Activated T-cell treated with anti-CD3 and anti-CD28 coated beads, Interleukin-2, amount 50 U/mL, for 72 hours (primary cell): ENCODE measurements around the gene ARHGAP21. TPM values are rescaled to one million over a fixed set of nuclear protein-coding genes. Genes with fewer than 3 reads are reported as not detected.
"Not testable (repeated sequence)": the region's sequence is repeated elsewhere in the genome, so short reads cannot be mapped to it uniquely, and the experiment has no call there.

Experiments
- ATAC-seq, 2 donors: fragments of 150-1000 bp; cut with Tn5 transposase; replicated peaks in 1 of 2; 2 replicates each; pipeline ENCODE4 v1.10.0; 2021; ENCODE audit warnings: moderate library complexity in 2 of 2, mild to moderate bottlenecking in 1 of 2
- DNase-seq, 2 donors: peaks; one replicate each; pipeline ENCODE4 v3.0.0; 2021 to 2022; ENCODE audit warnings: mixed read lengths in 1 of 2
- H3K27ac Mint-ChIP-seq: one replicate; pipeline ENCODE4 v1.8.0; 2022; ENCODE audit warnings: mild to moderate bottlenecking, moderate library complexity, mixed read lengths
- H3K27me3 Mint-ChIP-seq: one replicate; pipeline ENCODE4 v1.8.0; 2022; ENCODE audit warnings: low read depth, mixed read lengths
- H3K36me3 Mint-ChIP-seq, 2 donors: one replicate each; pipeline ENCODE4 v1.8.0; 2022; ENCODE audit warnings: mixed read lengths in 2 of 2, mild to moderate bottlenecking in 1 of 2; ENCODE audit not compliant: insufficient read depth in 2 of 2
- H3K4me1 Mint-ChIP-seq: one replicate; pipeline ENCODE4 v1.8.0; 2022; ENCODE audit warnings: low read depth, mixed read lengths
- H3K4me3 Mint-ChIP-seq, 2 donors: one replicate each; pipeline ENCODE4 v1.8.0; 2022; ENCODE audit warnings: mild to moderate bottlenecking in 2 of 2, mixed read lengths in 2 of 2, moderate library complexity in 2 of 2
- H3K9me3 Mint-ChIP-seq, 2 donors: one replicate each; pipeline ENCODE4 v1.8.0; 2022; ENCODE audit warnings: mixed read lengths in 2 of 2
- total RNA-seq, 2 donors: library from RNA; stranded (reverse); gene quantifications; one replicate each; pipeline ENCODE4 v1.2.3, GENCODE V29; 2022

The ARHGAP21 gene
- total RNA-seq, 2 donors from 2014 or later, result 22.6 to 22.9 TPM

GRCh38 chr10:24737001-24737400 lies 13.3 kb upstream of the ARHGAP21 start:
- no peak overlapping the region for H3K27ac Mint-ChIP-seq

GRCh38 chr10:24731942-24732341 lies 8.3 kb upstream of the ARHGAP21 start:
- Mint-ChIP-seq H3K4me3 (no peak overlapping the region), H3K27me3 (no peaks in the 10 kb centered on the region), H3K4me1 (no peaks in the 10 kb centered on the region), H3K36me3 (no peaks in the 10 kb centered on the region), H3K27ac (no peak overlapping the region), H3K9me3 (no peaks in the 10 kb centered on the region)
- ATAC-seq (no peak), DNase-seq (no peak)

More at GRCh38 chr10:24737001-24737400, 13.3 kb upstream of the ARHGAP21 start:
- DNase-seq, result no peak
- no peak for ATAC-seq
- Mint-ChIP-seq H3K4me3 (no peak overlapping the region), H3K9me3 (peaks cover 0 to 4% of the 10 kb centered on the region in 2 donors), H3K36me3 (peaks cover 0 to 2% of the 10 kb centered on the region in 2 donors), H3K4me1 (no peaks in the 10 kb centered on the region), H3K27me3 (no peaks in the 10 kb centered on the region)

GRCh38 chr10:24730811-24731210 lies 7.1 kb upstream of the ARHGAP21 start:
- Mint-ChIP-seq H3K4me1 (no peaks in the 10 kb centered on the region), H3K36me3 (no peaks in the 10 kb centered on the region), H3K4me3 (no peak overlapping the region), H3K27me3 (no peaks in the 10 kb centered on the region), H3K27ac (no peak overlapping the region), H3K9me3 (no peaks in the 10 kb centered on the region)
- DNase-seq, result no peak
- ATAC-seq, result no peak

- DNase-seq (no peak), ATAC-seq (no peak)
- H3K4me3 Mint-ChIP-seq, result no peak overlapping the region
- no peaks in the 10 kb centered on the region for H3K27me3 Mint-ChIP-seq
- H3K9me3 Mint-ChIP-seq, result no peaks in the 10 kb centered on the region
- H3K27ac Mint-ChIP-seq, result no peak overlapping the region
- no peaks in the 10 kb centered on the region for H3K36me3 Mint-ChIP-seq
- H3K4me1 Mint-ChIP-seq, result peaks cover 4% of the 10 kb centered on the region
Observed at GRCh38 chr10:24727786-24728185, 4.1 kb upstream of the ARHGAP21 start.

GRCh38 chr10:24726626-24727025 lies 2.9 kb upstream of the ARHGAP21 start:
- no peaks in the 10 kb centered on the region for H3K9me3 Mint-ChIP-seq
- H3K4me1 Mint-ChIP-seq, result peaks cover 13% of the 10 kb centered on the region
- no peak for ATAC-seq
- no peaks in the 10 kb centered on the region for H3K27me3 Mint-ChIP-seq
- no peak for DNase-seq
- H3K36me3 Mint-ChIP-seq, result peaks cover 0 to 2% of the 10 kb centered on the region in 2 donors
- no peak overlapping the region for H3K4me3 Mint-ChIP-seq
- H3K27ac Mint-ChIP-seq, result no peak overlapping the region

GRCh38 chr10:24726029-24726428 lies 2.3 kb upstream of the ARHGAP21 start:
- DNase-seq, ATAC-seq, H3K36me3 Mint-ChIP-seq, H3K27me3 Mint-ChIP-seq, H3K27ac Mint-ChIP-seq, H3K9me3 Mint-ChIP-seq: not testable (repeated sequence)
- Mint-ChIP-seq H3K4me3 (peak overlapping the region in 1 of 2 donors; percentile 26), H3K4me1 (peaks cover 16% of the 10 kb centered on the region)

- peaks cover 0 to 2% of the 10 kb centered on the region in 2 donors for H3K36me3 Mint-ChIP-seq
- no peaks in the 10 kb centered on the region for H3K27me3 Mint-ChIP-seq
- peak; percentile 95 for DNase-seq
- H3K4me1 Mint-ChIP-seq, result peaks cover 24% of the 10 kb centered on the region
- ATAC-seq, result peak; percentile 87 to 89
- no peak overlapping the region for H3K27ac Mint-ChIP-seq
- no peaks in the 10 kb centered on the region for H3K9me3 Mint-ChIP-seq
- peak overlapping the region; percentile 89 to 90 for H3K4me3 Mint-ChIP-seq
Observed at GRCh38 chr10:24724381-24725228, 918 bp upstream of the ARHGAP21 start.

- Mint-ChIP-seq H3K36me3 (peaks cover 0 to 2% of the 10 kb centered on the region in 2 donors), H3K4me1 (peaks cover 27% of the 10 kb centered on the region), H3K27ac (no peak overlapping the region), H3K4me3 (peak overlapping the region; percentile 50 to 53), H3K27me3 (no peaks in the 10 kb centered on the region), H3K9me3 (no peaks in the 10 kb centered on the region)
- ATAC-seq (peak; percentile 14 to 18), DNase-seq (peak; percentile 32 to 42)
Observed at GRCh38 chr10:24723386-24723787, 300 bp downstream of the ARHGAP21 start.

GRCh38 chr10:24722676-24723385 lies 856 bp downstream of the ARHGAP21 start:
- Mint-ChIP-seq H3K4me3 (peak overlapping the region; percentile 90 to 93), H3K9me3 (no peaks in the 10 kb centered on the region), H3K36me3 (peaks cover 0 to 2% of the 10 kb centered on the region in 2 donors), H3K4me1 (peaks cover 27% of the 10 kb centered on the region), H3K27me3 (no peaks in the 10 kb centered on the region), H3K27ac (no peak overlapping the region)
- peak; percentile 28 to 36 for ATAC-seq
- DNase-seq, result peak; percentile 54 to 55

- H3K27me3 Mint-ChIP-seq, result no peaks in the 10 kb centered on the region
- H3K27ac Mint-ChIP-seq, result peak overlapping the region; percentile 33
- H3K9me3 Mint-ChIP-seq, result no peaks in the 10 kb centered on the region
- no peak for DNase-seq
- H3K36me3 Mint-ChIP-seq, result peaks cover 0 to 2% of the 10 kb centered on the region in 2 donors
- H3K4me1 Mint-ChIP-seq, result peaks cover 27% of the 10 kb centered on the region
- no peak for ATAC-seq
- H3K4me3 Mint-ChIP-seq, result peak overlapping the region; percentile 79 to 93
Observed at GRCh38 chr10:24722131-24722675, 1.5 kb downstream of the ARHGAP21 start.

GRCh38 chr10:24721229-24722106 lies 2.2 kb downstream of the ARHGAP21 start:
- no peaks in the 10 kb centered on the region for H3K9me3 Mint-ChIP-seq
- no peaks in the 10 kb centered on the region for H3K27me3 Mint-ChIP-seq
- no peak for DNase-seq
- peak overlapping the region; percentile 79 to 93 for H3K4me3 Mint-ChIP-seq
- H3K27ac Mint-ChIP-seq, result peak overlapping the region; percentile 63
- H3K4me1 Mint-ChIP-seq, result peaks cover 27% of the 10 kb centered on the region
- H3K36me3 Mint-ChIP-seq, result peaks cover 0 to 2% of the 10 kb centered on the region in 2 donors
- no peak for ATAC-seq

GRCh38 chr10:24720096-24720495 lies 3.6 kb downstream of the ARHGAP21 start:
- peaks cover 26% of the 10 kb centered on the region for H3K4me1 Mint-ChIP-seq
- no peaks in the 10 kb centered on the region for H3K9me3 Mint-ChIP-seq
- H3K27ac Mint-ChIP-seq, result no peak overlapping the region
- H3K36me3 Mint-ChIP-seq, result peaks cover 0 to 2% of the 10 kb centered on the region in 2 donors
- H3K27me3 Mint-ChIP-seq, result no peaks in the 10 kb centered on the region
- no peak overlapping the region for H3K4me3 Mint-ChIP-seq
- no peak for ATAC-seq
- no peak for DNase-seq
